K562 (cell line): ENCODE measurements around the gene HYAL1. TPM values are rescaled to one million over a fixed set of nuclear protein-coding genes. Genes with fewer than 3 reads are reported as not detected.
"Not testable (repeated sequence)": the region's sequence is repeated elsewhere in the genome, so short reads cannot be mapped to it uniquely, and the experiment has no call there.

Experiments used
- ATAC-seq: fragments of 200-7000 bp; cut with Tn5 transposase; 3 replicates; pipeline ENCODE4 v1.9.1; 2020; ENCODE audit warnings: moderate library complexity
- BruUV-seq: library from RNA; stranded (reverse); fragments of 400-500 nt; replicated peaks from 2 replicates; lab custom pipeline; 2021; lab: Mats Ljungman, UMichigan
- CTCF ChIA-PET: fragments of 300-600 bp; formaldehyde crosslinking; extraction: SDS; loops from one replicate; lab custom pipeline; 2021; ENCODE audit warnings: low intra/inter-chr PET ratio; lab: Yijun Ruan, JAX
- POLR2A ChIA-PET: fragments of 300-600, 350-650 bp; sonication (Branson Sonifier 250); formaldehyde crosslinking; extraction: SDS; loops from one replicate; lab custom pipeline; 2021; ENCODE audit warnings: antibody characterized with exemption, inconsistent platforms; lab: Yijun Ruan, JAX
- DNase-seq, 4 experiments: peaks; one replicate each; pipeline versions ENCODE4 v3.0.0 to v3.0.0-alpha.2; 2011 to 2018; ENCODE audit warnings: low spot score in 3 of 4, mixed read lengths in 3 of 4; ENCODE audit errors: extremely low read depth in 1 of 4
- FAIRE-seq: peaks from 2 replicates; lab custom pipeline; 2011; peaks lifted over from hg19 to GRCh38; lab: Jason Lieb, UNC
- H2AFZ ChIP-seq: 2 replicates; pipeline ENCODE4 v1.6.0; 2011; ENCODE audit warnings: low read depth, low read length, control low read depth, inconsistent platforms
- H3K27ac ChIP-seq: fragments of 200-600 bp; 3 replicates; pipeline ENCODE4 v1.8.0; 2011; ENCODE audit warnings: low read depth, mild to moderate bottlenecking, control low read depth, inconsistent platforms, low read length, moderate library complexity, mixed read lengths; ENCODE audit errors: extremely low read depth
- H3K27me3 ChIP-seq, 2 experiments: fragments of 300-600 bp in 1 of 2; 2 replicates in 1 of 2; 3 replicates in 1 of 2; pipeline versions ENCODE4 v1.6.0 to v1.8.0; 2011; ENCODE audit warnings: inconsistent platforms in 2 of 2, low read length in 2 of 2, mild to moderate bottlenecking in 1 of 2, mixed read lengths in 1 of 2, moderate library complexity in 1 of 2; ENCODE audit not compliant: control insufficient read depth in 2 of 2, insufficient read depth in 2 of 2
- H3K36me3 ChIP-seq: fragments of 300-600 bp; 3 replicates; pipeline ENCODE4 v1.8.0; 2011; ENCODE audit warnings: mild to moderate bottlenecking, low read length, inconsistent platforms; ENCODE audit not compliant: control insufficient read depth, insufficient read depth
- H3K4me1 ChIP-seq, 2 experiments: fragments of 200-600 bp in 1 of 2; replicated peaks in 1 of 2; 2 replicates in 1 of 2; 3 replicates in 1 of 2; pipeline versions ENCODE4 v1.5.1 to v1.8.0; 2011; ENCODE audit warnings: inconsistent platforms in 2 of 2, low read length in 2 of 2, mild to moderate bottlenecking in 1 of 2, mixed read lengths in 1 of 2, moderate library complexity in 1 of 2; ENCODE audit not compliant: control insufficient read depth in 2 of 2, insufficient read depth in 2 of 2
- H3K4me2 ChIP-seq: 2 replicates; pipeline ENCODE4 v1.6.1; 2011; ENCODE audit warnings: low read length, control low read depth, inconsistent platforms, mixed read lengths; ENCODE audit not compliant: insufficient read depth
- H3K4me3 ChIP-seq: fragments of 200-600 bp; sonication (generic), shearing (Covaris generic); 2 replicates; pipeline ENCODE4 v1.5.1; 2016; ENCODE audit warnings: control low read depth, inconsistent platforms
- H3K79me2 ChIP-seq: fragments of 200-600 bp; 3 replicates; pipeline ENCODE4 v1.8.0; 2011; ENCODE audit warnings: low read length, inconsistent platforms; ENCODE audit not compliant: control insufficient read depth, insufficient read depth
- H3K9ac ChIP-seq, 2 experiments: 2 replicates each; pipeline versions ENCODE4 v1.6.0 to v1.6.1; 2011; ENCODE audit warnings: low read depth in 2 of 2, low read length in 2 of 2, control low read depth in 1 of 2, inconsistent platforms in 1 of 2, mild to moderate bottlenecking in 1 of 2, mixed read lengths in 1 of 2; ENCODE audit not compliant: insufficient read depth in 1 of 2
- H3K9me1 ChIP-seq: one replicate; pipeline ENCODE4 v1.6.0; 2011; ENCODE audit warnings: inconsistent platforms, mild to moderate bottlenecking, low read length, moderate library complexity; ENCODE audit not compliant: control insufficient read depth, insufficient read depth
- H3K9me3 ChIP-seq: replicated peaks from 2 replicates; pipeline ENCODE4 v1.5.1; 2011; ENCODE audit warnings: low read depth, low read length, inconsistent platforms; ENCODE audit not compliant: control insufficient read depth, insufficient read depth
- H4K20me1 ChIP-seq: replicated peaks from 2 replicates; pipeline ENCODE4 v1.6.1; 2011; ENCODE audit warnings: low read length, inconsistent platforms, mixed read lengths; ENCODE audit not compliant: control insufficient read depth, insufficient read depth
- POLR2G ChIP-seq: fragments of 200-400 bp; formaldehyde crosslinking; IDR thresholded peaks from 2 replicates; pipeline ENCODE4 v1.6.1; 2017; ENCODE audit warnings: low read depth, mild to moderate bottlenecking, antibody characterized with exemption, low read length, moderate library complexity
- RBFOX2 ChIP-seq: fragments of 200-400 bp; formaldehyde crosslinking; IDR thresholded peaks from 2 replicates; pipeline ENCODE4 v1.6.1; 2017; ENCODE audit warnings: low read depth, mild to moderate bottlenecking, low read length, moderate library complexity
- RBM22 ChIP-seq: fragments of 200-400 bp; formaldehyde crosslinking; IDR thresholded peaks from 2 replicates; pipeline ENCODE4 v1.6.1; 2018; ENCODE audit warnings: low read length, low read depth; ENCODE audit not compliant: poor library complexity, severe bottlenecking
- XRCC3 ChIP-seq: fragments of 450-650 bp; IDR thresholded peaks from 2 replicates; pipeline ENCODE4 v1.6.1; 2017; ENCODE audit warnings: mild to moderate bottlenecking, moderate library complexity
- WGBS: fragments of 100-300 bp; shearing (Covaris generic); methylation state at CpG from one replicate; pipeline ENCODE4 v1.1.6; 2016; ENCODE audit warnings: low coverage, mixed read lengths; ENCODE audit not compliant: insufficient coverage; ENCODE audit errors: missing lambda C conversion rate; 5-methylcytosine and 5-hydroxymethylcytosine counted together
- in situ Hi-C: fragments of 300-500 bp; cut with MboI; formaldehyde crosslinking; loops from 4 replicates; pipeline ENCODE4 v1.15.0; 2018; ENCODE audit warnings: inconsistent platforms, mixed read lengths
- intact Hi-C: fragments of 100-400 bp; cut with micrococcal nuclease; formaldehyde crosslinking; loops from 2 replicates; pipeline ENCODE4 v1.14.2; 2022
- polyA plus RNA-seq, 8 experiments: library from polyadenylated mRNA; depleted of rRNA in 4 of 8; stranded (reverse) in 5 of 8; unstranded in 3 of 8; fragments of >200 nt; fragmentation: Nextera tagmentation in 2 of 8; fragmentation: Illumina TruSeq in 1 of 8; extraction: Ambion mirVana in 2 of 8; extraction: Trizol in 1 of 8; gene quantifications; 2 replicates each; pipeline versions ENCODE4 v1.2.1 to v1.2.3, GENCODE V29; 2011 to 2014; ENCODE audit warnings: inconsistent platforms in 1 of 8, missing spikeins in 1 of 8
- total RNA-seq, 7 experiments: library from RNA; depleted of rRNA in 6 of 7; stranded (reverse); fragments of >200 nt in 6 of 7; fragmentation: Illumina TruSeq in 2 of 7; extraction: Trizol in 2 of 7; gene quantifications; 2 replicates each; pipeline versions ENCODE4 v1.2.1 to v1.2.3, GENCODE V29; 2011 to 2021; ENCODE audit warnings: low replicate concordance in 1 of 7
- TF ChIP-seq, protein P1 (sequence below): sonication (generic); formaldehyde crosslinking; IDR thresholded peaks from 2 replicates; pipeline ENCODE4 v1.8.1; 2023; ENCODE audit warnings: mild to moderate bottlenecking, missing genetic modification reagents

The HYAL1 gene
- total and polyA plus RNA-seq, 9 of the 15 experiments (the other 6 are each of a cell fraction or from before 2014, with no cell fraction given) = 1.4 to 8.5 (median 4.7) TPM

DNA sequence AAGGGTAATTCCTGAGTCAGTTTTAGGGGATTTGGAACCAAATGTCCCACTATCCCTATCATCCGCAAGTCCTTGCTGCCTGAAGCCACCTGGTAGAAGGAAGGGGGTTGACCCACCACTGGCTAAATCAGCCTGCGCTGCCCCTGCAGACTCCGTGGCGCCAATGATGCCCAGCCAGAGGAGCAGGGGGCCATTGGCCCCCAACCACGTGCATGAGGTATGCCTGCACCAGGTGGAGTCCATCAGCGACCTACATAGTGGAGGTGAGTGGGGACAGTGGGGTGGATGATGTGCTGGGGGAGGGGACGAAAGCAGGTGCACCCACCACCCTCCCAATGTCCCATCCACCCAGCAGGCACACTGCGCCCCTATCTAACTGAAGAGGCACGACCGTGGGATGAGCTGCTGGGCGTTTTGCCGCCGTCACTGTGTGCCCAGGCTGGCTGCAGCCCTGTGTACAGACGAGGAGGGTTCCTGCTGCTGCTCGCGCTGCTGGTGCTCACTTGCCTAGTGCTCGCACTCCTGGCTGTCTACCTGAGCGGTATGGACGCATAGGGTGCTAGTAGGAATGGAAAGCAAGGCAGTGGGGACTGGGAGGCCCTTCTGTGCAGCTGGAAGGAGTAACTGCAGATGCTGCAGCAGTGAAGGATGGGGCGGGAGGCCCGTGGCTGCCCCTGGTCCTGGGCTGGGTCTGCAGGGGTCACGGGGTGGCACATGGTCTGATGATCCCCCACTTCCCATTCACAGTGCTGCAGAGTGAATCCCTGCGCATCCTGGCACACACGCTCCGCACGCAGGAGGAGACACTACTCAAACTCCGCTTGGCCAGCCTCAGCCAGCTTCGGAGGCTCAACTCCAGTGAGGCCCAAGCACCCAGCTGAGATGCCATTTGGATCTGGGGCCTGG is 16.8 kb downstream of the HYAL1 start:
- Histone ChIP-seq H3K4me1 (peaks cover 0 to 34% of the 10 kb centered on the region in 2 experiments; a peak in 3 of 5 replicates), H2AFZ (no peak overlapping the region), H3K9me1 (no peaks in the 10 kb centered on the region), H3K4me2 (no peak overlapping the region), H3K9ac (peak overlapping the region in 1 of 2 experiments; percentile 35; a peak in 1 of 4 replicates), H3K79me2 (peaks cover 21% of the 10 kb centered on the region), H3K27ac (no peak overlapping the region), H3K27me3 (no peaks in the 10 kb centered on the region), H3K4me3 (no peak overlapping the region), H3K36me3 (peaks cover 49% of the 10 kb centered on the region; the same call in 2 of the 3 replicates), H4K20me1 (no peaks in the 10 kb centered on the region), H3K9me3 (no peaks in the 10 kb centered on the region)
- WGBS = 84% methylated on average over 19 of the region's 28 CpGs
- ChIA-PET CTCF (no interaction called here), POLR2A (interaction anchor here (0.6 to 1.7 kb wide), 2 partner anchors 10 to 12 kb away, joined by 4 to 8 read pairs; partner anchors contain the start of genes HYAL3 and NAA80)
- ATAC-seq = no peak
- in situ Hi-C loops = no loop called here
- no TSS peak for BruUV-seq
- no peak for FAIRE-seq
- TF ChIP-seq, protein P1, sequence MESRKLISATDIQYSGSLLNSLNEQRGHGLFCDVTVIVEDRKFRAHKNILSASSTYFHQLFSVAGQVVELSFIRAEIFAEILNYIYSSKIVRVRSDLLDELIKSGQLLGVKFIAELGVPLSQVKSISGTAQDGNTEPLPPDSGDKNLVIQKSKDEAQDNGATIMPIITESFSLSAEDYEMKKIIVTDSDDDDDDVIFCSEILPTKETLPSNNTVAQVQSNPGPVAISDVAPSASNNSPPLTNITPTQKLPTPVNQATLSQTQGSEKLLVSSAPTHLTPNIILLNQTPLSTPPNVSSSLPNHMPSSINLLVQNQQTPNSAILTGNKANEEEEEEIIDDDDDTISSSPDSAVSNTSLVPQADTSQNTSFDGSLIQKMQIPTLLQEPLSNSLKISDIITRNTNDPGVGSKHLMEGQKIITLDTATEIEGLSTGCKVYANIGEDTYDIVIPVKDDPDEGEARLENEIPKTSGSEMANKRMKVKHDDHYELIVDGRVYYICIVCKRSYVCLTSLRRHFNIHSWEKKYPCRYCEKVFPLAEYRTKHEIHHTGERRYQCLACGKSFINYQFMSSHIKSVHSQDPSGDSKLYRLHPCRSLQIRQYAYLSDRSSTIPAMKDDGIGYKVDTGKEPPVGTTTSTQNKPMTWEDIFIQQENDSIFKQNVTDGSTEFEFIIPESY (CRISPR knock-in tag) = 0 out of 2 replicates have a peak, but pooled peaks have one; percentile 36
- TF ChIP-seq POLR2G (peak; percentile 61; the same call in 1 of the 2 replicates), XRCC3 (no peak), RBFOX2 (peak; percentile 68), RBM22 (peak; percentile 35)
- DNase-seq = no peak
- intact Hi-C loops = no loop called here

DNA sequence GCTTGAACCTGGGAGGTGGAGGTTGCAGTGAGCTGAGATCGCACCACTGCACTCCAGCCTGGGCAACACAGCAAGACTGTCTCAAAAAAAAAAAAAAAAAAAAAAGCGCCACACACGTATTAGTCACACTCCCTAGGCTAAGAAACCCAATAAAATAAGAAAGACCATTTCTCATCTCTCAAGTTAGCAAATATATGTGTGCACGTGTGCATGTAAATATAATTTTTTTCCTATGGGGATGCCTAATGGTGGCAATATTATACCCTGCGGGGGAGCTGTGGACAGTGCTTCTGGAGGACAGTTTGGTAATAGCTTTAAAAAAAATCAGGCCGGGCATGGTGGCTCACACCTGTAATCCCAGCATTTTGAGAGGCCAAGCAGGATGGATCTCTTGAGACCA is 19.3 kb downstream of the HYAL1 start:
- H3K9me1 ChIP-seq, FAIRE-seq, H3K9ac ChIP-seq, H3K9me3 ChIP-seq, H3K4me2 ChIP-seq, H3K27me3 ChIP-seq, ATAC-seq, H3K4me3 ChIP-seq, H3K27ac ChIP-seq, intact Hi-C loops, DNase-seq, H4K20me1 ChIP-seq, in situ Hi-C loops, H2AFZ ChIP-seq, BruUV-seq, CTCF ChIA-PET, H3K79me2 ChIP-seq: not testable (repeated sequence)
- peaks cover 0 to 13% of the 10 kb centered on the region in 2 experiments; a peak in 2 of 5 replicates for H3K4me1 ChIP-seq
- H3K36me3 ChIP-seq = peaks cover 32% of the 10 kb centered on the region; the same call in 2 of the 3 replicates
- POLR2A ChIA-PET = interaction anchor here (0.6 to 1.2 kb wide), 6 partner anchors 8 to 426 kb away, joined by 3 to 6 read pairs (median 4); partner anchors contain the start of genes IFRD2 and SEMA3B
- 54% methylated on average over 3 of the region's 6 CpGs for WGBS
